Measurements from ENCODE around the gene RRP1.

DNA sequence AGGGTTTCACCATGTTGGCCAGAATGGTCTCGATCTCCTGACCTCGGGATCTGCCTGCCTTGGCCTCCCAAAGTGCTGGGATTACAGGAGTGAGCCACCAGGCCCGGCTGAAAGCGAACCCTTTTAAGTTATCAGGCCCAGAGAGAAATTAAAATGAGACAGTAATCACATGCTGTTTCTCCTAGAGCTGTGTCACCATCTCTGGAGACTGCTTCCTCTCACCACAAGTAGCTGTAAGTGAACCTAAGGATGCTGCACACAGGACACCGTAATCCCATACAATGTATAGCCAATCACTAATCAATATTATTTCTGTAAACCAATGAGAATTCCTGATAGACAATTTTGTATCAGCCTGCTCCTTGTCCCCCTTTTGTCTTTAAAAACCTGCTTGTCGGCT lies 7.5 kb upstream of the RRP1 start:
- TF ChIP-seq POLR2A (IDR thresholded peaks at IDR 0.05; ENCODE audit: low read depth, low read length) (no peak), KDM1A (IDR thresholded peaks at IDR 0.05; ENCODE audit: borderline replicate concordance) (no peak)

Measured in GM12878 (cell line).